GM18868 (cell line): ENCODE results near the gene CORO6.

Experiments used
- ATAC-seq: cut with Tn5 transposase; IDR thresholded peaks from one replicate; pipeline ENCODE4 v1.9.1; 2021; ENCODE audit warnings: mild to moderate bottlenecking, moderate library complexity; ENCODE audit not compliant: unreplicated experiment

The CORO6 gene

GRCh38 chr17:29591737-29592608 lies 30.7 kb downstream of the CORO6 start:
- ATAC-seq, result no peak

GRCh38 chr17:29591146-29591736 lies 31.5 kb downstream of the CORO6 start:
- ATAC-seq, result no peak

- ATAC-seq, result no peak
Measured at GRCh38 chr17:29590411-29591145, 32.1 kb downstream of the CORO6 start.

GRCh38 chr17:29589524-29590410 lies 32.9 kb downstream of the CORO6 start, which contains the start of gene GIT1:
Gene GIT1 (minus strand): TSS chr17:29589648. CDS start chr17:29589378, 270 bp downstream.
- ATAC-seq, result peak; percentile 62

GRCh38 chr17:29588562-29589411 lies 33.9 kb downstream of the CORO6 start:
- ATAC-seq, result peak; percentile 14

GRCh38 chr17:29588017-29588561 lies 34.6 kb downstream of the CORO6 start:
- ATAC-seq, result no peak

GRCh38 chr17:29587591-29587990 lies 35.1 kb downstream of the CORO6 start:
- no peak for ATAC-seq

GRCh38 chr17:29586676-29587469 lies 35.8 kb downstream of the CORO6 start:
- no peak for ATAC-seq

- no peak for ATAC-seq
Measured at GRCh38 chr17:29585080-29585751, 37.5 kb downstream of the CORO6 start.

GRCh38 chr17:29584452-29585079 lies 38.1 kb downstream of the CORO6 start:
- no peak for ATAC-seq

- ATAC-seq, result no peak
Measured at GRCh38 chr17:29583324-29584248, 39.1 kb downstream of the CORO6 start.

- ATAC-seq, result no peak
Measured at GRCh38 chr17:29582772-29583171, 39.9 kb downstream of the CORO6 start.

- ATAC-seq, result no peak
Measured at GRCh38 chr17:29582254-29582765, 40.4 kb downstream of the CORO6 start.

GRCh38 chr17:29581583-29582253 lies 41.0 kb downstream of the CORO6 start:
- ATAC-seq, result no peak

GRCh38 chr17:29579866-29580771 lies 42.6 kb downstream of the CORO6 start:
- ATAC-seq, result peak; percentile 82
